GM23248 (cell line): Measurements from ENCODE around the gene LCP2.

Experiments used
- EZH2 ChIP-seq: fragments of 200-600 bp; sonication (generic); IDR thresholded peaks from 2 replicates; pipeline ENCODE4 v1.6.1; 2018; ENCODE audit warnings: antibody characterized with exemption, mild to moderate bottlenecking; ENCODE audit not compliant: insufficient read depth, poor library complexity, severe bottlenecking
- EZH2phosphoT487 ChIP-seq: fragments of 200-600 bp; sonication (generic); IDR thresholded peaks from 2 replicates; pipeline ENCODE4 v1.6.1; 2018; ENCODE audit warnings: antibody characterized with exemption, moderate library complexity, mild to moderate bottlenecking, low read depth; ENCODE audit not compliant: insufficient read depth

DNA sequence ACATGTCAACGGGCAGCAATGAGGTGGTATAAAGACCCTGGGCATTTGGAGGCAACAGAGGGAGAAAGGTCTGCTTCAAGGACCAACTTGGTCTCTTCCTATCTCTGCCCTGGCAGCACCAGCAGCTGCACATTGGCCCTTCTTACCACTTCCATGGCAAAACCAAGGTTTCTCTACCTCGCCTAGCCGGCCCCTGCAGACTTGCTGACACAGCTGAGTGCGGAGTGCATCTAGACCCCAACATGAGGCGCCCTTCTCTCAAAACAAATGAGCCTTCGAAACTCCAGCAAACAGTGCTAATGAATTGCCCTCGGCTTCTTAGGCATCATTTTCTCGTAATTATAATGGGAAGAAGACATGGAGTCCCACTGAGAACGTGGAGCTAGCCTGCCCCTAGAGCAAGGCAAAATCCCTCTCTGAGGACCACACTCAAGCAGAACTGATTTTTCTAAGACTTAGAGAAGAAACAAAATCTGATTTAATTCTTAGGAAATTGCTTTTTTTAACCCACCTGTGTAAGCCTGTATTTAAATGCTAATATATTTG lies 49.5 kb upstream of the LCP2 start:
- TF ChIP-seq EZH2 (no peak), EZH2phosphoT487 (no peak)
